Endothelial cell of umbilical vein (primary cell): ENCODE measurements around the gene SPATA33. TPM values are rescaled to one million over a fixed set of nuclear protein-coding genes. Genes with fewer than 3 reads are reported as not detected.

Experiments
- BruUV-seq: library from RNA; stranded (reverse); fragments of 400-500 nt; replicated peaks from 2 replicates; lab custom pipeline; 2021; lab: Mats Ljungman, UMichigan
- CTCF ChIA-PET: fragments of 300-600, 350-600 bp; sonication (Branson Sonifier 250); formaldehyde crosslinking; loops from one replicate; lab custom pipeline; 2021; ENCODE audit warnings: antibody characterized with exemption, inconsistent platforms; lab: Charles Lee
- POLR2A ChIA-PET: fragments of 300-600, 350-600 bp; sonication (Branson Sonifier 250); formaldehyde crosslinking; loops from one replicate; lab custom pipeline; 2021; ENCODE audit warnings: antibody characterized with exemption, inconsistent platforms; lab: Charles Lee
- DNase-seq: peaks from one replicate; pipeline ENCODE4 v3.0.0-alpha.2; 2011; ENCODE audit warnings: low read depth, low spot score
- FAIRE-seq: peaks from 2 replicates; lab custom pipeline; 2011; peaks lifted over from hg19 to GRCh38; lab: Jason Lieb, UNC
- H2AFZ ChIP-seq: 2 replicates; pipeline ENCODE4 v1.6.0; 2012; ENCODE audit warnings: low read depth, low read length, control low read depth, inconsistent platforms
- H3K27ac ChIP-seq: 2 replicates; pipeline ENCODE4 v1.5.1; 2011; ENCODE audit warnings: low read depth, mild to moderate bottlenecking, control low read depth, low read length, moderate library complexity; ENCODE audit not compliant: insufficient read depth
- H3K27me3 ChIP-seq, 2 experiments: 2 replicates each; pipeline versions ENCODE4 v1.6.0 to v1.6.1; 2011; ENCODE audit warnings: low read length in 2 of 2, mixed read lengths in 1 of 2; ENCODE audit not compliant: control insufficient read depth in 2 of 2, insufficient read depth in 2 of 2
- H3K36me3 ChIP-seq, 2 experiments: 2 replicates in 1 of 2; 3 replicates in 1 of 2; pipeline ENCODE4 v1.5.1; 2011; ENCODE audit warnings: low read length in 2 of 2, mild to moderate bottlenecking in 1 of 2, moderate library complexity in 1 of 2; ENCODE audit not compliant: control insufficient read depth in 2 of 2, insufficient read depth in 2 of 2; ENCODE audit errors: extremely low read depth in 1 of 2
- H3K4me1 ChIP-seq: 3 replicates; pipeline ENCODE4 v1.5.1; 2011; ENCODE audit warnings: mild to moderate bottlenecking, low read length; ENCODE audit not compliant: control insufficient read depth, insufficient read depth; ENCODE audit errors: extremely low read depth
- H3K4me2 ChIP-seq: 2 replicates; pipeline ENCODE4 v1.6.1; 2011; ENCODE audit warnings: low read length, control low read depth, mixed read lengths; ENCODE audit not compliant: insufficient read depth
- H3K4me3 ChIP-seq, 3 experiments: fragments of 200-600 bp in 1 of 3; sonication (generic), shearing (Covaris generic) in 1 of 3; replicated peaks in 1 of 3; 2 replicates each; pipeline ENCODE4 v1.5.1; 2011 to 2016; ENCODE audit warnings: control low read depth in 3 of 3, low read length in 3 of 3, mild to moderate bottlenecking in 2 of 3, inconsistent platforms in 1 of 3, low read depth in 1 of 3, moderate library complexity in 1 of 3; ENCODE audit not compliant: insufficient read depth in 1 of 3
- H3K79me2 ChIP-seq: 2 replicates; pipeline ENCODE4 v1.6.0; 2012; ENCODE audit warnings: low read length, inconsistent platforms; ENCODE audit not compliant: control insufficient read depth, insufficient read depth
- H3K9ac ChIP-seq: replicated peaks from 2 replicates; pipeline ENCODE3; 2011; ENCODE audit warnings: low read length, control low read depth; ENCODE audit not compliant: insufficient read depth; ENCODE audit errors: extremely low read depth
- H3K9me1 ChIP-seq: replicated peaks from 3 replicates; pipeline ENCODE4 v1.6.0; 2011; ENCODE audit warnings: mild to moderate bottlenecking, low read length; ENCODE audit not compliant: control insufficient read depth, insufficient read depth; ENCODE audit errors: extremely low read depth
- H3K9me3 ChIP-seq: replicated peaks from 2 replicates; pipeline ENCODE4 v1.5.1; 2012; ENCODE audit warnings: low read length, inconsistent platforms; ENCODE audit not compliant: control insufficient read depth, insufficient read depth
- H4K20me1 ChIP-seq: replicated peaks from 2 replicates; pipeline ENCODE3; 2011; ENCODE audit warnings: mild to moderate bottlenecking, low read length; ENCODE audit not compliant: control insufficient read depth, insufficient read depth; ENCODE audit errors: extremely low read depth
- EZH2 ChIP-seq: IDR thresholded peaks from 2 replicates; pipeline ENCODE4 v1.6.1; 2012; ENCODE audit warnings: borderline replicate concordance, low read depth, mild to moderate bottlenecking, moderate library complexity, low read length, inconsistent platforms; ENCODE audit not compliant: severe bottlenecking
- FOS ChIP-seq: IDR thresholded peaks from 2 replicates; pipeline ENCODE4 v1.6.1; 2011; ENCODE audit warnings: mild to moderate bottlenecking, low read length, moderate library complexity, borderline replicate concordance; ENCODE audit not compliant: insufficient read depth
- GATA2 ChIP-seq: IDR thresholded peaks from 2 replicates; pipeline ENCODE4 v1.7.0; 2011; ENCODE audit warnings: low read depth, mild to moderate bottlenecking, moderate library complexity, mixed read lengths, low read length; ENCODE audit not compliant: insufficient read length, insufficient read depth
- MYC ChIP-seq: IDR thresholded peaks from one replicate; pipeline ENCODE4 v1.6.1; 2011; ENCODE audit warnings: mild to moderate bottlenecking, low read depth, low read length
- POLR2A ChIP-seq: IDR thresholded peaks from 2 replicates; pipeline ENCODE4 v1.6.1; 2012; ENCODE audit warnings: low read depth, mild to moderate bottlenecking, control low read depth, low read length
- dilution Hi-C: fragments of 300-500 bp; cut with MboI; formaldehyde crosslinking; loops from one replicate; pipeline ENCODE4 v1.15.0; 2019; ENCODE audit warnings: low sequenced_read_pairs; ENCODE audit not compliant: extremely low pct_ligation_motif_present
- intact Hi-C: fragments of 100-400 bp; cut with micrococcal nuclease; formaldehyde crosslinking; loops from one replicate; pipeline ENCODE4 v1.10.0; 2022
- polyA plus RNA-seq, 4 experiments: library from polyadenylated mRNA; depleted of rRNA in 3 of 4; stranded (reverse) in 3 of 4; unstranded in 1 of 4; fragments of >200 nt; gene quantifications; 2 replicates each; pipeline versions ENCODE4 v1.2.1 to v1.2.3, GENCODE V29; 2011 to 2012; ENCODE audit warnings: missing spikeins in 1 of 4
- total RNA-seq: library from RNA; stranded (reverse); gene quantifications from 2 replicates; pipeline ENCODE4 v1.2.3, GENCODE V29; 2021
- TF ChIP-seq, protein P1 (sequence below), 2 donors: IDR thresholded peaks; 1 replicate in 1 of 2; 2 replicates in 1 of 2; pipeline ENCODE4 v1.5.1; 2011; ENCODE audit warnings: low read length in 2 of 2, mild to moderate bottlenecking in 2 of 2, moderate library complexity in 2 of 2, control low read depth in 1 of 2, inconsistent platforms in 1 of 2, low read depth in 1 of 2; ENCODE audit not compliant: insufficient read depth in 1 of 2; ENCODE audit errors: extremely low read depth in 1 of 2
- TF ChIP-seq, protein P2 (sequence below): IDR thresholded peaks from 2 replicates; pipeline ENCODE4 v1.6.1; 2011; ENCODE audit not compliant: insufficient read depth, insufficient read length

Gene SPATA33
- total and polyA plus RNA-seq, 2 donors (not counting 3 experiments of a cell fraction or from before 2014, with no cell fraction given): 3.5 to 11.4 TPM

- Histone ChIP-seq H3K9me3 (no peaks in the 10 kb centered on the region), H3K9ac (no peak overlapping the region), H4K20me1 (no peaks in the 10 kb centered on the region), H3K9me1 (no peaks in the 10 kb centered on the region), H3K36me3 (no peaks in the 10 kb centered on the region), H3K27ac (no peak overlapping the region), H3K27me3 (no peaks in the 10 kb centered on the region), H2AFZ (no peak overlapping the region), H3K4me1 (no peaks in the 10 kb centered on the region), H3K4me2 (no peak overlapping the region), H3K79me2 (no peaks in the 10 kb centered on the region), H3K4me3 (no peak overlapping the region)
- ChIA-PET POLR2A (no interaction called here), CTCF (no interaction called here)
- FAIRE-seq (no peak), DNase-seq (no peak)
- TF ChIP-seq POLR2A: no peak
- TF ChIP-seq GATA2: no peak
- no TSS peak for BruUV-seq
- dilution Hi-C loops: no loop called here
- intact Hi-C loops: no loop called here
These were observed 20.6 kb downstream of the SPATA33 start for GRCh38 chr16:89678258-89678657.

GRCh38 chr16:89685916-89686315, 28.3 kb downstream of the SPATA33 start:
- ChIA-PET CTCF (interaction anchor here (1.0 to 2.3 kb wide), 7 partner anchors 13 to 174 kb away, joined by 3 to 21 read pairs (median 3); partner anchors contain the start of genes CHMP1A and SPATA33), POLR2A (interaction anchor here (0.5 to 1.1 kb wide), 3 partner anchors 8 to 57 kb away, joined by 3 to 5 read pairs (median 4); no protein-coding TSS in a partner anchor)
- H3K9me1 ChIP-seq: no peaks in the 10 kb centered on the region
- intact Hi-C loops: loop anchor here (1.0 kb wide), 1 partner anchor 14 kb away; no protein-coding TSS in a partner anchor
- dilution Hi-C loops: no loop called here
- no peak overlapping the region for H3K27ac ChIP-seq
- no peak overlapping the region for H3K4me3 ChIP-seq
- no peaks in the 10 kb centered on the region for H3K27me3 ChIP-seq
- DNase-seq (no peak), FAIRE-seq (no peak)
- no peaks in the 10 kb centered on the region for H4K20me1 ChIP-seq
- H3K9me3 ChIP-seq: no peaks in the 10 kb centered on the region
- H3K36me3 ChIP-seq: peaks cover 3 to 5% of the 10 kb centered on the region in 2 experiments
- H3K4me1 ChIP-seq: peaks cover 4% of the 10 kb centered on the region
- no peak overlapping the region for H3K4me2 ChIP-seq
- H3K9ac ChIP-seq: no peak overlapping the region
- TF ChIP-seq FOS (no peak), EZH2 (no peak), MYC (no peak)
- TF ChIP-seq, protein P1, sequence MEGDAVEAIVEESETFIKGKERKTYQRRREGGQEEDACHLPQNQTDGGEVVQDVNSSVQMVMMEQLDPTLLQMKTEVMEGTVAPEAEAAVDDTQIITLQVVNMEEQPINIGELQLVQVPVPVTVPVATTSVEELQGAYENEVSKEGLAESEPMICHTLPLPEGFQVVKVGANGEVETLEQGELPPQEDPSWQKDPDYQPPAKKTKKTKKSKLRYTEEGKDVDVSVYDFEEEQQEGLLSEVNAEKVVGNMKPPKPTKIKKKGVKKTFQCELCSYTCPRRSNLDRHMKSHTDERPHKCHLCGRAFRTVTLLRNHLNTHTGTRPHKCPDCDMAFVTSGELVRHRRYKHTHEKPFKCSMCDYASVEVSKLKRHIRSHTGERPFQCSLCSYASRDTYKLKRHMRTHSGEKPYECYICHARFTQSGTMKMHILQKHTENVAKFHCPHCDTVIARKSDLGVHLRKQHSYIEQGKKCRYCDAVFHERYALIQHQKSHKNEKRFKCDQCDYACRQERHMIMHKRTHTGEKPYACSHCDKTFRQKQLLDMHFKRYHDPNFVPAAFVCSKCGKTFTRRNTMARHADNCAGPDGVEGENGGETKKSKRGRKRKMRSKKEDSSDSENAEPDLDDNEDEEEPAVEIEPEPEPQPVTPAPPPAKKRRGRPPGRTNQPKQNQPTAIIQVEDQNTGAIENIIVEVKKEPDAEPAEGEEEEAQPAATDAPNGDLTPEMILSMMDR (IDR thresholded peaks at IDR 0.05; ENCODE audit: extremely low read depth in 1 of 2, insufficient read depth in 1 of 2, low read depth in 1 of 2, low read length in 2 of 2): no peak
- TF ChIP-seq, protein P2, sequence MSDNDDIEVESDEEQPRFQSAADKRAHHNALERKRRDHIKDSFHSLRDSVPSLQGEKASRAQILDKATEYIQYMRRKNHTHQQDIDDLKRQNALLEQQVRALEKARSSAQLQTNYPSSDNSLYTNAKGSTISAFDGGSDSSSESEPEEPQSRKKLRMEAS: no peak
- H2AFZ ChIP-seq: no peak overlapping the region
- no TSS peak for BruUV-seq
- peaks cover 9% of the 10 kb centered on the region for H3K79me2 ChIP-seq
